SU-DHL-6 (cell line): Measurements from ENCODE around the gene SETD1B.

ENCODE experiments used
- H2AFZ ChIP-seq: fragments of 200-600 bp; sonication (generic); 2 replicates; pipeline ENCODE4 v1.6.1; 2014; ENCODE audit warnings: low read depth, mild to moderate bottlenecking, moderate library complexity, mixed read lengths, antibody characterized with exemption, low read length; ENCODE audit not compliant: severe bottlenecking
- H3F3A ChIP-seq: fragments of 200-600 bp; shearing (Covaris generic); 2 replicates; pipeline ENCODE4 v1.6.0; 2016; ENCODE audit warnings: antibody characterized with exemption, mild to moderate bottlenecking; ENCODE audit not compliant: insufficient read depth
- H3K27ac ChIP-seq: fragments of 200-600 bp; sonication (generic); 2 replicates; pipeline ENCODE4 v1.5.1; 2016; ENCODE audit warnings: low read depth, mild to moderate bottlenecking, low read length, moderate library complexity, mixed read lengths
- H3K27me3 ChIP-seq: fragments of 200-600 bp; sonication (generic), shearing (Covaris generic); 2 replicates; pipeline ENCODE4 v1.6.0; 2014; ENCODE audit warnings: mild to moderate bottlenecking, low read length
- H3K36me3 ChIP-seq: fragments of 200-600 bp; sonication (generic); 2 replicates; pipeline ENCODE4 v1.6.1; 2014; ENCODE audit warnings: mild to moderate bottlenecking, low read length, mixed read lengths
- H3K4me2 ChIP-seq: fragments of 300-600, 200-600 bp; shearing (Covaris generic), sonication (generic); 2 replicates; pipeline ENCODE4 v1.6.0; 2014; ENCODE audit warnings: low read length, low read depth, mild to moderate bottlenecking; ENCODE audit not compliant: poor library complexity, severe bottlenecking
- H3K4me3 ChIP-seq: fragments of 200-600 bp; sonication (generic); 2 replicates; pipeline ENCODE4 v1.5.1; 2014; ENCODE audit warnings: antibody characterized with exemption, low read length, mild to moderate bottlenecking, mixed read lengths; ENCODE audit not compliant: insufficient read depth, poor library complexity, severe bottlenecking
- H3K79me2 ChIP-seq: fragments of 200-600 bp; sonication (generic); 2 replicates; pipeline ENCODE4 v1.6.1; 2014; ENCODE audit warnings: mild to moderate bottlenecking, low read length, moderate library complexity; ENCODE audit not compliant: insufficient read depth
- H3K9ac ChIP-seq: fragments of 200-600 bp; sonication (generic); 2 replicates; pipeline ENCODE4 v1.7.0; 2014; ENCODE audit warnings: mild to moderate bottlenecking, low read length
- H3K9me2 ChIP-seq: fragments of 200-600 bp; sonication (generic); replicated peaks from 2 replicates; pipeline ENCODE4 v1.6.1; 2014; ENCODE audit warnings: low read length; ENCODE audit not compliant: insufficient read depth
- H3K9me3 ChIP-seq: fragments of 200-600 bp; sonication (generic); 2 replicates; pipeline ENCODE4 v1.6.1; 2014; ENCODE audit warnings: low read length, mixed read lengths; ENCODE audit not compliant: insufficient read depth
- H4K20me1 ChIP-seq: fragments of 200-600 bp; sonication (generic); 2 replicates; pipeline ENCODE4 v1.6.1; 2014; ENCODE audit warnings: low read depth, mild to moderate bottlenecking, antibody characterized with exemption, low read length, moderate library complexity, mixed read lengths
- CTCF ChIP-seq: fragments of 200-600 bp; sonication (generic); IDR thresholded peaks from one replicate; pipeline ENCODE4 v1.5.1; 2017; ENCODE audit warnings: antibody characterized with exemption, mild to moderate bottlenecking, low read length, moderate library complexity; ENCODE audit not compliant: insufficient read depth, poor library complexity, severe bottlenecking
- EZH2phosphoT487 ChIP-seq: fragments of 200-600 bp; sonication (generic), shearing (Covaris generic); conservative IDR thresholded peaks from 2 replicates; pipeline ENCODE4 v1.6.1; 2018; ENCODE audit warnings: mild to moderate bottlenecking, antibody characterized with exemption, low read length, moderate library complexity, mixed read lengths

Gene SETD1B

GRCh38 chr12:121793838-121794533 lies 9.8 kb upstream of the SETD1B start:
- H3K36me3 ChIP-seq = no peaks in the 10 kb centered on the region
- peaks cover 30% of the 10 kb centered on the region for H3K79me2 ChIP-seq
- peaks cover 34% of the 10 kb centered on the region for H3F3A ChIP-seq
- peak; percentile 97 for TF ChIP-seq CTCF
- TF ChIP-seq EZH2phosphoT487 = no peak
- H3K27me3 ChIP-seq = no peaks in the 10 kb centered on the region
- H3K4me3 ChIP-seq = peak overlapping the region; percentile 85
- H3K9me2 ChIP-seq = no peaks in the 10 kb centered on the region
- peak overlapping the region; percentile 79 for H2AFZ ChIP-seq
- peak overlapping the region; percentile 92 for H3K9ac ChIP-seq
- peak overlapping the region; percentile 81 for H3K4me2 ChIP-seq
- no peaks in the 10 kb centered on the region for H4K20me1 ChIP-seq
- H3K27ac ChIP-seq = peak overlapping the region; percentile 74
- no peaks in the 10 kb centered on the region for H3K9me3 ChIP-seq

- H3K27ac ChIP-seq = peak overlapping the region; percentile 67
- TF ChIP-seq CTCF (no peak), EZH2phosphoT487 (no peak)
- H3K4me3 ChIP-seq = peak overlapping the region; percentile 85
- peak overlapping the region; percentile 81 for H3K4me2 ChIP-seq
- peaks cover 33% of the 10 kb centered on the region for H3F3A ChIP-seq
- no peaks in the 10 kb centered on the region for H3K36me3 ChIP-seq
- peaks cover 30% of the 10 kb centered on the region for H3K79me2 ChIP-seq
- peak overlapping the region; percentile 10 for H2AFZ ChIP-seq
- H3K27me3 ChIP-seq = no peaks in the 10 kb centered on the region
- H3K9me2 ChIP-seq = no peaks in the 10 kb centered on the region
- H3K9ac ChIP-seq = peak overlapping the region; percentile 92
- H4K20me1 ChIP-seq = no peaks in the 10 kb centered on the region
- H3K9me3 ChIP-seq = no peaks in the 10 kb centered on the region
Measured at GRCh38 chr12:121794534-121795033, 9.2 kb upstream of the SETD1B start.

GRCh38 chr12:121795034-121795968 lies 8.5 kb upstream of the SETD1B start:
- Histone ChIP-seq H3K27ac (peak overlapping the region; percentile 67), H3K9ac (peak overlapping the region; percentile 92), H3K9me3 (no peaks in the 10 kb centered on the region), H3K4me2 (peak overlapping the region; percentile 81), H2AFZ (peak overlapping the region; percentile 10), H3K27me3 (no peaks in the 10 kb centered on the region), H3F3A (peaks cover 27% of the 10 kb centered on the region), H3K9me2 (no peaks in the 10 kb centered on the region), H4K20me1 (no peaks in the 10 kb centered on the region), H3K36me3 (no peaks in the 10 kb centered on the region), H3K79me2 (peaks cover 28% of the 10 kb centered on the region), H3K4me3 (peak overlapping the region; percentile 85)
- TF ChIP-seq CTCF (peak; percentile 93), EZH2phosphoT487 (no peak)
